ENCODE results near the gene SMARCA1.

- TF ChIP-seq, protein P1, sequence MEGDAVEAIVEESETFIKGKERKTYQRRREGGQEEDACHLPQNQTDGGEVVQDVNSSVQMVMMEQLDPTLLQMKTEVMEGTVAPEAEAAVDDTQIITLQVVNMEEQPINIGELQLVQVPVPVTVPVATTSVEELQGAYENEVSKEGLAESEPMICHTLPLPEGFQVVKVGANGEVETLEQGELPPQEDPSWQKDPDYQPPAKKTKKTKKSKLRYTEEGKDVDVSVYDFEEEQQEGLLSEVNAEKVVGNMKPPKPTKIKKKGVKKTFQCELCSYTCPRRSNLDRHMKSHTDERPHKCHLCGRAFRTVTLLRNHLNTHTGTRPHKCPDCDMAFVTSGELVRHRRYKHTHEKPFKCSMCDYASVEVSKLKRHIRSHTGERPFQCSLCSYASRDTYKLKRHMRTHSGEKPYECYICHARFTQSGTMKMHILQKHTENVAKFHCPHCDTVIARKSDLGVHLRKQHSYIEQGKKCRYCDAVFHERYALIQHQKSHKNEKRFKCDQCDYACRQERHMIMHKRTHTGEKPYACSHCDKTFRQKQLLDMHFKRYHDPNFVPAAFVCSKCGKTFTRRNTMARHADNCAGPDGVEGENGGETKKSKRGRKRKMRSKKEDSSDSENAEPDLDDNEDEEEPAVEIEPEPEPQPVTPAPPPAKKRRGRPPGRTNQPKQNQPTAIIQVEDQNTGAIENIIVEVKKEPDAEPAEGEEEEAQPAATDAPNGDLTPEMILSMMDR (IDR thresholded peaks at IDR 0.05) = no peak
- no peak for TF ChIP-seq POLR2A (IDR thresholded peaks at IDR 0.05)
These were observed 42.8 kb upstream of the SMARCA1 start for GRCh38 chrX:129566073-129566472.
